NCI-H2107 treated with DMSO at 0.1 percent for 48 hours (cell line): ENCODE measurements around the gene GRK2.
A peak's percentile ranks its signal among the peaks of the same experiment; 100 is the strongest.

Source experiments
- DNase-seq: peaks from one replicate; lab custom pipeline; 2025; ENCODE audit not compliant: unreplicated experiment; lab: John Stamatoyannopoulos, UW

The GRK2 gene

GRCh38 chr11:67269401-67270255, 3.4 kb downstream of the GRK2 start:
- DNase-seq: no peak

- peak; percentile 20 for DNase-seq
Observed at GRCh38 chr11:67270256-67271204, 4.3 kb downstream of the GRK2 start.

- DNase-seq: no peak
Observed at GRCh38 chr11:67271205-67271540, 4.9 kb downstream of the GRK2 start.

GRCh38 chr11:67271541-67272284, 5.4 kb downstream of the GRK2 start:
- peak; percentile 65 for DNase-seq

GRCh38 chr11:67272327-67273259, 6.3 kb downstream of the GRK2 start:
- DNase-seq: no peak

- no peak for DNase-seq
Observed at GRCh38 chr11:67273260-67273990, 7.2 kb downstream of the GRK2 start.

- DNase-seq: no peak
Observed at GRCh38 chr11:67274768-67275605, 8.7 kb downstream of the GRK2 start.

- no peak for DNase-seq
Observed at GRCh38 chr11:67275606-67276409, 9.5 kb downstream of the GRK2 start.

GRCh38 chr11:67276781-67277230, 10.5 kb downstream of the GRK2 start:
- no peak for DNase-seq

GRCh38 chr11:67277231-67277961, 11.1 kb downstream of the GRK2 start:
- DNase-seq: peak; percentile 81

- DNase-seq: no peak
Observed at GRCh38 chr11:67278135-67278938, 12.1 kb downstream of the GRK2 start.

GRCh38 chr11:67278939-67279588, 12.8 kb downstream of the GRK2 start:
- no peak for DNase-seq

GRCh38 chr11:67279589-67280340, 13.5 kb downstream of the GRK2 start:
- no peak for DNase-seq

GRCh38 chr11:67280341-67280787, 14.1 kb downstream of the GRK2 start:
- no peak for DNase-seq
